GM23338 (cell line): Measurements from ENCODE around the gene AZIN2. TPM values are rescaled to one million over a fixed set of nuclear protein-coding genes. Genes with fewer than 3 reads are reported as not detected.

Source experiments
- ATAC-seq: fragments of 200-7000 bp; cut with Tn5 transposase; 3 replicates; pipeline ENCODE4 v1.9.1; 2020
- DNase-seq: peaks from one replicate; pipeline ENCODE4 v3.0.0-alpha.2; 2015; ENCODE audit warnings: low spot score
- H2AFZ ChIP-seq: fragments of 200-600 bp; sonication (generic); 2 replicates; pipeline ENCODE4 v1.8.0; 2016; ENCODE audit warnings: antibody characterized with exemption, mild to moderate bottlenecking, moderate library complexity
- H3F3A ChIP-seq: fragments of 200-600 bp; sonication (generic); replicated peaks from 2 replicates; pipeline ENCODE4 v1.8.0; 2017; ENCODE audit warnings: antibody characterized with exemption, mixed run types, low read depth
- H3K27ac ChIP-seq: fragments of 200-600 bp; sonication (generic); 2 replicates; pipeline ENCODE4 v1.6.1; 2016; ENCODE audit warnings: low read depth
- H3K27me3 ChIP-seq: fragments of 200-600 bp; sonication (generic); 2 replicates; pipeline ENCODE4 v1.8.0; 2016; ENCODE audit warnings: mild to moderate bottlenecking, mixed run types, moderate library complexity; ENCODE audit not compliant: insufficient read depth
- H3K36me3 ChIP-seq: fragments of 200-600 bp; sonication (generic); 2 replicates; pipeline ENCODE4 v1.8.0; 2016; ENCODE audit warnings: mild to moderate bottlenecking; ENCODE audit not compliant: insufficient read depth
- H3K4me1 ChIP-seq: fragments of 200-600 bp; sonication (generic); 2 replicates; pipeline ENCODE4 v1.8.0; 2016; ENCODE audit warnings: mild to moderate bottlenecking, moderate library complexity; ENCODE audit not compliant: insufficient read depth
- H3K4me2 ChIP-seq: fragments of 200-600 bp; sonication (generic); 2 replicates; pipeline ENCODE4 v1.7.1; 2017; ENCODE audit warnings: mixed run types
- H3K4me3 ChIP-seq: fragments of 200-600 bp; sonication (generic); 2 replicates; pipeline ENCODE4 v1.6.1; 2016; ENCODE audit warnings: mixed run types
- H3K79me2 ChIP-seq: fragments of 200-600 bp; sonication (generic); replicated peaks from 2 replicates; pipeline ENCODE4 v1.8.0; 2017; ENCODE audit warnings: mild to moderate bottlenecking; ENCODE audit not compliant: insufficient read depth
- H3K9me2 ChIP-seq: fragments of 200-600 bp; sonication (generic); 2 replicates; pipeline ENCODE4 v1.8.0; 2017; ENCODE audit not compliant: insufficient read depth
- H4K20me1 ChIP-seq: fragments of 200-600 bp; sonication (generic); replicated peaks from 2 replicates; pipeline ENCODE4 v1.8.0; 2017; ENCODE audit warnings: mild to moderate bottlenecking; ENCODE audit not compliant: insufficient read depth
- H3K27ac Mint-ChIP-seq: 2 replicates; pipeline ENCODE4 v1.8.0; 2020; ENCODE audit warnings: inconsistent platforms, mild to moderate bottlenecking, moderate library complexity, mixed read lengths
- H3K27me3 Mint-ChIP-seq: 3 replicates; pipeline ENCODE4 v1.8.0; 2022; ENCODE audit warnings: low read depth, mild to moderate bottlenecking, moderate library complexity, mixed read lengths, inconsistent platforms; ENCODE audit not compliant: insufficient read depth, poor library complexity
- H3K36me3 Mint-ChIP-seq: 3 replicates; pipeline ENCODE4 v1.8.0; 2021; ENCODE audit warnings: low read depth, mild to moderate bottlenecking, inconsistent platforms, moderate library complexity, mixed read lengths
- H3K4me1 Mint-ChIP-seq: 3 replicates; pipeline ENCODE4 v1.8.0; 2020; ENCODE audit warnings: mild to moderate bottlenecking, inconsistent platforms, mixed read lengths
- H3K4me3 Mint-ChIP-seq: 3 replicates; pipeline ENCODE4 v1.8.0; 2021; ENCODE audit warnings: moderate library complexity, mild to moderate bottlenecking, inconsistent platforms, mixed read lengths
- H3K9me3 Mint-ChIP-seq: 3 replicates; pipeline ENCODE4 v1.8.0; 2020; ENCODE audit warnings: moderate library complexity, mild to moderate bottlenecking, inconsistent platforms, mixed read lengths
- CREB1 ChIP-seq: fragments of 250-450 bp; sonication (Bioruptor Pico); IDR thresholded peaks from 2 replicates; pipeline ENCODE4 v1.5.0; 2020; ENCODE audit warnings: low read depth, mild to moderate bottlenecking, moderate library complexity
- CTCF ChIP-seq, 2 experiments: fragments of 200-600 bp in 1 of 2; sonication (generic) in 1 of 2; conservative IDR thresholded peaks; 2 replicates each; pipeline versions ENCODE4 v1.5.1 to v1.6.1; 2016 to 2017; ENCODE audit warnings: antibody characterized with exemption in 2 of 2, low read depth in 2 of 2, mild to moderate bottlenecking in 2 of 2, moderate library complexity in 1 of 2
- ETS1 ChIP-seq: IDR thresholded peaks from 2 replicates; pipeline ENCODE4 v1.6.1; 2016; ENCODE audit warnings: antibody characterized with exemption
- EZH2 ChIP-seq: fragments of 200-600 bp; sonication (generic); IDR thresholded peaks from one replicate; pipeline ENCODE4 v1.8.0; 2017; ENCODE audit warnings: antibody characterized with exemption, mild to moderate bottlenecking, low read depth; ENCODE audit not compliant: unreplicated experiment
- NANOG ChIP-seq: IDR thresholded peaks from 2 replicates; pipeline ENCODE4 v1.6.1; 2016; ENCODE audit warnings: antibody characterized with exemption, borderline replicate concordance
- POLR2AphosphoS5 ChIP-seq: IDR thresholded peaks from 2 replicates; pipeline ENCODE4 v1.6.1; 2016; ENCODE audit warnings: antibody characterized with exemption, low read depth
- REST ChIP-seq: IDR thresholded peaks from one replicate; pipeline ENCODE4 v1.6.1; 2018; ENCODE audit warnings: antibody characterized with exemption; ENCODE audit not compliant: unreplicated experiment
- ZNF462 ChIP-seq: fragments of 250-450 bp; sonication (Bioruptor Pico); IDR thresholded peaks from 2 replicates; pipeline ENCODE4 v1.5.0; 2020; ENCODE audit warnings: mild to moderate bottlenecking, moderate library complexity
- polyA plus RNA-seq: library from polyadenylated mRNA; unstranded; fragments of >200 nt; fragmentation: Nextera tagmentation; extraction: Ambion mirVana; gene quantifications from 2 replicates; pipeline ENCODE4 v1.2.1, GENCODE V29; 2016
- total RNA-seq: library from RNA; depleted of rRNA; stranded (reverse); fragments of >200 nt; shearing (Covaris generic); gene quantifications from 2 replicates; pipeline ENCODE4 v1.2.3, GENCODE V29; 2014

AZIN2 gene
- total and polyA plus RNA-seq, 2 experiments from 2014 or later = 0.37 to 1.2 TPM

GRCh38 chr1:33163621-33164519 is 82.9 kb downstream of the AZIN2 start:
- ATAC-seq = peak; percentile 15
- Histone ChIP-seq H3K4me2 (peak overlapping the region; percentile 61), H3K9me2 (no peaks in the 10 kb centered on the region), H3K36me3 (no peaks in the 10 kb centered on the region), H3K27me3 (no peaks in the 10 kb centered on the region), H4K20me1 (no peaks in the 10 kb centered on the region), H3F3A (no peaks in the 10 kb centered on the region), H3K4me1 (peaks cover 40% of the 10 kb centered on the region), H2AFZ (no peak overlapping the region), H3K4me3 (peak overlapping the region; percentile 13; the same call in 1 of the 2 replicates), H3K27ac (peak overlapping the region; percentile 70; the same call in 1 of the 2 replicates), H3K79me2 (no peaks in the 10 kb centered on the region)
- Mint-ChIP-seq H3K27ac (peak overlapping the region; percentile 74), H3K36me3 (peaks cover 21% of the 10 kb centered on the region), H3K4me3 (0 out of 3 replicates have a peak overlapping the region, but pooled peaks have one; percentile 9), H3K4me1 (peaks cover 52% of the 10 kb centered on the region), H3K27me3 (peaks cover 4% of the 10 kb centered on the region), H3K9me3 (peaks cover 5% of the 10 kb centered on the region; the same call in 2 of the 3 replicates)
- DNase-seq = peak; percentile 62
- TF ChIP-seq ZNF462 (CRISPR knock-in tag) (no peak), ETS1 (peak; percentile 68; the same call in 1 of the 2 replicates), CTCF (conservative IDR thresholded peaks at IDR 0.05; ENCODE audit: low read depth in 2 of 2) (no peak), CREB1 (CRISPR knock-in tag) (no peak), REST (no peak), NANOG (no peak), POLR2AphosphoS5 (no peak), EZH2 (no peak)
